ENCODE results near the gene RUVBL2.

The RUVBL2 gene

DNA sequence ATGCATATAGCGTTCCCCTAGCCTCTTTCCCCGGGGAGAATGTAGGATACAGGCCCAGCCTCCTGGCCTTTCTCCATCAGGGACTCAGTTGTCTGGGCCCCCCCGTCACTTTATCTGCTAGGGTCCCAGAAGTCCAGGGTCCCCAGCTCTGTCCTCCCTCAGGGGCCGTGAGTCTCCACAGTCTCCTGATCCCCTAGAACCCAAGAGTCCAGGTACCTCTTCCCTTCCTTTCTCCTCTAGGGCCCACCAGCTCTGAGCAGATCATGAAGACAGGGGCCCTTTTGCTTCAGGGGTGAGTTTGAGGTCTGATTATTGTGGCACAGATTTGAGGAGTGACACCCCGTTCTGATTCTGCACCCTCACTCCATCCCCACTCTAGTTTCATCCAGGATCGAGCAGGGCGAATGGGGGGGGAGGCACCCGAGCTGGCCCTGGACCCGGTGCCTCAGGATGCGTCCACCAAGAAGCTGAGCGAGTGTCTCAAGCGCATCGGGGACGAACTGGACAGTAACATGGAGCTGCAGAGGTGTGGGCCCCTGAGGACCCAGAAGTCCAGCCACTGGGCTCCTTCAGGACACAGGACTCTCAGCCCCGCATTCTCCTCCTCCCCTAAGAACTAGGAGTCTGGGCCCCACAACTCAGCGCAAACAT lies 38.3 kb upstream of the RUVBL2 start:
- H3K9me3 ChIP-seq (ENCODE audit: control insufficient read depth, insufficient read depth, low read depth, low read length): no peaks in the 10 kb centered on the region
- H3K36me3 ChIP-seq (ENCODE audit: control insufficient read depth, insufficient read depth, low read length): peaks cover 31% of the 10 kb centered on the region
- peak overlapping the region; percentile 96 for H3K27ac ChIP-seq (ENCODE audit: low read depth, low read length)
- H3K9ac ChIP-seq (ENCODE audit: low read length): peak overlapping the region; percentile 99
- no peaks in the 10 kb centered on the region for H3K27me3 ChIP-seq (ENCODE audit: control insufficient read depth, insufficient read depth, low read length)
- peaks cover 10% of the 10 kb centered on the region for H3K4me1 ChIP-seq (ENCODE audit: control insufficient read depth, insufficient read depth, low read length)
- peak overlapping the region; percentile 92 for H3K4me3 ChIP-seq (ENCODE audit: low read depth, low read length)

GRCh38 chr19:48958006-48958405 lies 35.7 kb upstream of the RUVBL2 start:
- H3K4me1 ChIP-seq (ENCODE audit: control insufficient read depth, insufficient read depth, low read length): peaks cover 21% of the 10 kb centered on the region
- no peaks in the 10 kb centered on the region for H3K9me3 ChIP-seq (ENCODE audit: control insufficient read depth, insufficient read depth, low read depth, low read length)
- no peak overlapping the region for H3K9ac ChIP-seq (ENCODE audit: low read length)
- H3K36me3 ChIP-seq (ENCODE audit: control insufficient read depth, insufficient read depth, low read length): peaks cover 40% of the 10 kb centered on the region
- no peak overlapping the region for H3K27ac ChIP-seq (ENCODE audit: low read depth, low read length)
- H3K27me3 ChIP-seq (ENCODE audit: control insufficient read depth, insufficient read depth, low read length): no peaks in the 10 kb centered on the region
- no peak overlapping the region for H3K4me3 ChIP-seq (ENCODE audit: low read depth, low read length)

DNA sequence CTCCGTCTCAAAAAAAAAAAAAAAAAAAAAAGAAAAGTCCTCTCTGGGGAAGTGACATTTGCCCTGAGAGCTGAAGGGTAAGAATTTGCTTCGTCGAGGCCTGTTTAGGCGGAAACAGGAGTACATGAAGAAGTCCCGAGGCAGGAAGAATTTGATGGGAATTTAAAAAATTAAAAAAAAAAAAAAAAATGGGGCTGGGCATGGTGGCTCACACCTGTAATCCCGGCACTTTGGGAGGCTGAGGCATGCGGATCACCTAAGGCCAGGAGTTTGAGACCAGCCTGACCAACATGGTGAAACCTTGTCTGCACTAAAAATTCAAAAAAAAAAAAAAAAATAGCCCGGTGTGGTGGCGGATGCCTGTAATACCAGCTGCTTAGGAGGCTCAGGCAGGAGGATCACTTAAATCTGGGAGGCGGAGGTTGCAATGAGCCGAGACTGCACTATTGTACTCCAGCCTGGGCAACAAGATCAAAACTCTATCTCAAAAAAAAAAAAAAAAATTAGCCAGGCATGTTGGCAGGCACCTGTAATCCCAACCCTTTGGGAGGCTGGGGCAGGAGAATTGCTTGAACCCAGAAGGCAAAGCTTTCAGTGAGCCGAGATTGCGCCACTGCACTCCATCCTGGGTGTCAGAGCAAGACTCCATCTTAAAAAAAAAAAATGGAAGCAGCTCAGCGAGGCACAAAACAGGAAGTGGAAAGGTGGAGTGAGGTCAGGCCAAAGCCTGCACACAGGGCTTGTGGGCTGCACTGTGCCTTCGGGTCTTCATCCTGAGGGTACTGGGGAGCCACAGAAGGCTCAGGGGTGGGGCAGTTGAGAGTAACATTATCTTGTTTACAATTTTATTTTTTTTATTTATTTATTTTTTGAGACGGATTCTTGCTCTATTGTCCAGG lies 34.1 kb upstream of the RUVBL2 start:
- H3K27me3 ChIP-seq (ENCODE audit: control insufficient read depth, insufficient read depth, low read length): no peaks in the 10 kb centered on the region
- H3K9me3 ChIP-seq (ENCODE audit: control insufficient read depth, insufficient read depth, low read depth, low read length): no peaks in the 10 kb centered on the region
- peaks cover 40% of the 10 kb centered on the region for H3K36me3 ChIP-seq (ENCODE audit: control insufficient read depth, insufficient read depth, low read length)
- no peak overlapping the region for H3K27ac ChIP-seq (ENCODE audit: low read depth, low read length)
- peaks cover 36% of the 10 kb centered on the region for H3K4me1 ChIP-seq (ENCODE audit: control insufficient read depth, insufficient read depth, low read length)
- no peak overlapping the region for H3K4me3 ChIP-seq (ENCODE audit: low read depth, low read length)
- no peak overlapping the region for H3K9ac ChIP-seq (ENCODE audit: low read length)

GRCh38 chr19:48961051-48961649 lies 32.5 kb upstream of the RUVBL2 start:
- H3K4me3 ChIP-seq (ENCODE audit: low read depth, low read length): no peak overlapping the region
- no peaks in the 10 kb centered on the region for H3K9me3 ChIP-seq (ENCODE audit: control insufficient read depth, insufficient read depth, low read depth, low read length)
- H3K36me3 ChIP-seq (ENCODE audit: control insufficient read depth, insufficient read depth, low read length): peaks cover 40% of the 10 kb centered on the region
- H3K27me3 ChIP-seq (ENCODE audit: control insufficient read depth, insufficient read depth, low read length): no peaks in the 10 kb centered on the region
- H3K27ac ChIP-seq (ENCODE audit: low read depth, low read length): no peak overlapping the region
- H3K9ac ChIP-seq (ENCODE audit: low read length): no peak overlapping the region
- H3K4me1 ChIP-seq (ENCODE audit: control insufficient read depth, insufficient read depth, low read length): peaks cover 31% of the 10 kb centered on the region

GRCh38 chr19:48961673-48962028 lies 32.0 kb upstream of the RUVBL2 start:
- Histone ChIP-seq H3K9me3 (ENCODE audit: control insufficient read depth, insufficient read depth, low read depth, low read length) (no peaks in the 10 kb centered on the region), H3K36me3 (ENCODE audit: control insufficient read depth, insufficient read depth, low read length) (peaks cover 42% of the 10 kb centered on the region), H3K4me3 (ENCODE audit: low read depth, low read length) (no peak overlapping the region; the same call in 1 of the 2 replicates), H3K27ac (ENCODE audit: low read depth, low read length) (peak overlapping the region; percentile 11; the same call in 1 of the 2 replicates), H3K4me1 (ENCODE audit: control insufficient read depth, insufficient read depth, low read length) (peaks cover 29% of the 10 kb centered on the region), H3K27me3 (ENCODE audit: control insufficient read depth, insufficient read depth, low read length) (no peaks in the 10 kb centered on the region), H3K9ac (ENCODE audit: low read length) (peak overlapping the region; percentile 58)

DNA sequence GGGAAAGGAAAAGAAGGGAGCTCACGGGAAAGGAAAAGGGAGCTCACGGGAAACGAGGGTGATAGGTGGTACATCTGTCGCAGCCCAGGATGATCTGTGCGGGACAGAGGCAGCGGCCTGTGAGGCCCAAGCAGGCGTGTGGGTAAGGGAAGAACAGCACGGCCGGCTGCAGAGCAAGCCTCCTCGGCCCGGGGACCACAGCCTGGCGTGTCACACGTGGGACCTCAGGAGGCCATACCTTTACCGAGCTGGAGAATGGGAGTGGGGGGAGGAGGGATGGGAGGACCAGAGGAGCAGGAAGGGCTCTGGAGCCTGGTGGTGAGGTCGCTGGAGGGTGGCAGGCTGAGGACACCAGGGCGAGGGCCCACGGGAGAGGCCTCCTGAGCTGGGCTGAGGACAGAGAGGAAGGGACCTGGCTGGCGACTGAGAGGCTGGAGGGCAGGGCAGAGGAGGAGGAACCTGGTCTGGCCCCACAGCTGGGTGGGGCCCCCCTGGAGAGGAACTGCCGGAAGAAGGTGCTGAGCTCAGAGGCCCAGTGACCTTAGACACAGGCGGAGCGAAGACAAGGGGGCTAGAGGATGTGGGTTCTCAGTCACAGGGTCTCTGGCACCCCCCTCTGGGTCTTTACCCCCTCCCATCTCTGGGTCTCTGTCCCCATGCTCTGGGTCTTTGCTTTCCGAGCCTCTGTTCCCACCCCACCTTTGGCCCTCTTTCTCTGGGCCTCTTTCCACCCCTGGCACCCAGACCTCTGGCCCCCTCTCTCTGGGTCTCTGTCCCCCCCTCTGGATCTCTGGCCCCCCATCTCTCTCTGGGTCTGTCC lies 31.4 kb upstream of the RUVBL2 start:
- Histone ChIP-seq H3K27ac (ENCODE audit: low read depth, low read length) (peak overlapping the region; percentile 11; the same call in 1 of the 2 replicates), H3K4me3 (ENCODE audit: low read depth, low read length) (peak overlapping the region; percentile 13; the same call in 1 of the 2 replicates), H3K4me1 (ENCODE audit: control insufficient read depth, insufficient read depth, low read length) (peaks cover 29% of the 10 kb centered on the region), H3K36me3 (ENCODE audit: control insufficient read depth, insufficient read depth, low read length) (peaks cover 43% of the 10 kb centered on the region), H3K27me3 (ENCODE audit: control insufficient read depth, insufficient read depth, low read length) (no peaks in the 10 kb centered on the region), H3K9me3 (ENCODE audit: control insufficient read depth, insufficient read depth, low read depth, low read length) (no peaks in the 10 kb centered on the region), H3K9ac (ENCODE audit: low read length) (peak overlapping the region; percentile 58)

GRCh38 chr19:48962849-48963165 lies 30.9 kb upstream of the RUVBL2 start:
- H3K9me3 ChIP-seq (ENCODE audit: control insufficient read depth, insufficient read depth, low read depth, low read length): no peaks in the 10 kb centered on the region
- H3K9ac ChIP-seq (ENCODE audit: low read length): peak overlapping the region; percentile 58
- peak overlapping the region; percentile 11; the same call in 1 of the 2 replicates for H3K27ac ChIP-seq (ENCODE audit: low read depth, low read length)
- peaks cover 29% of the 10 kb centered on the region for H3K4me1 ChIP-seq (ENCODE audit: control insufficient read depth, insufficient read depth, low read length)
- no peak overlapping the region; the same call in 1 of the 2 replicates for H3K4me3 ChIP-seq (ENCODE audit: low read depth, low read length)
- H3K36me3 ChIP-seq (ENCODE audit: control insufficient read depth, insufficient read depth, low read length): peaks cover 39% of the 10 kb centered on the region
- H3K27me3 ChIP-seq (ENCODE audit: control insufficient read depth, insufficient read depth, low read length): no peaks in the 10 kb centered on the region

DNA sequence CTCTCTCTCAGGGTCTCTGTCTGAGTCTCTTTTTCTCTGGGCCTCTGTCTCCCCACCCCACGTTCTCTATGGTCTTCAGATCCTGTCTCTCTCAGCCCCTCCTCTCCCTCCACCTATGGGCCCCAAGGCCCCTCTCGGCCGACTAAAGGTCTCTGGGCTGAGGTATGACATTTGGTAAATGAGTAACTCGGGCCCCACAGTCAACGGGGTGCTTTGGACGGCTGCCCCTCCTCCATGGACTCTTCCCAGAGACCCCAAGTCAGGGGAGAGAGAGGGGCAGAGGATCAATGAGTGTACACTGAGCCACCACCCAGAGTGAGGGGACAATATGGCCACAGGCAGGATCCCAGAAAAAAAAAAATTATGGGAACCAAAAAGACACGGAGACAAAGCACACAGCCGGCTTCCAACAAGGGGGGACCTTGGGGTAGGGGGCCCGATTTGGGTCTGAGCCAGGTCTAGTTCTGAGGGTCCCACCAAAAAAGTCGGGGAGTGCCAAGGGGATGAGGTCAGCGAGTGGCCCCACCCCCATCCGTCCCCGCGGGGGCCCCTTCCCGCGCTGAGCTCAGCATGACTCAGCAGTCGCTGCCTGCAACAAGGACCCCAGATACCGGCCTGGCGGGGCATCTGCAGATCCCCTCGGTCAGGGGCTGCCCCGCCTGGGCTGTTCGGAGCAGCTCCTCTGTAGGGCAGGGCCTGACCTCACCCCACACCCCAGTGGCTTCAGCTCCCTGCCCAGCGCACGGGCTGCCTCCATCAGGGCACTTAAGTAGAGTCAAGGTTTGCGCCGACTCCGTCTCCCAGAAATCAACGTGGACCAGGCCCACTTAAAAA lies 30.1 kb upstream of the RUVBL2 start:
- peak overlapping the region; percentile 95 for H3K27ac ChIP-seq (ENCODE audit: low read depth, low read length)
- no peaks in the 10 kb centered on the region for H3K27me3 ChIP-seq (ENCODE audit: control insufficient read depth, insufficient read depth, low read length)
- peak overlapping the region; percentile 55 for H3K4me3 ChIP-seq (ENCODE audit: low read depth, low read length)
- no peaks in the 10 kb centered on the region for H3K9me3 ChIP-seq (ENCODE audit: control insufficient read depth, insufficient read depth, low read depth, low read length)
- peak overlapping the region; percentile 98 for H3K9ac ChIP-seq (ENCODE audit: low read length)
- H3K4me1 ChIP-seq (ENCODE audit: control insufficient read depth, insufficient read depth, low read length): peaks cover 29% of the 10 kb centered on the region
- peaks cover 37% of the 10 kb centered on the region for H3K36me3 ChIP-seq (ENCODE audit: control insufficient read depth, insufficient read depth, low read length)

- no peaks in the 10 kb centered on the region for H3K27me3 ChIP-seq (ENCODE audit: control insufficient read depth, insufficient read depth, low read length)
Observed at GRCh38 chr19:48964205-48965039, 29.3 kb upstream of the RUVBL2 start.

More at GRCh38 chr19:48964205-48965039, 29.3 kb upstream of the RUVBL2 start:
- H3K27ac ChIP-seq (ENCODE audit: low read depth, low read length): peak overlapping the region; percentile 95
- peak overlapping the region; percentile 98 for H3K9ac ChIP-seq (ENCODE audit: low read length)
- peaks cover 43% of the 10 kb centered on the region for H3K36me3 ChIP-seq (ENCODE audit: control insufficient read depth, insufficient read depth, low read length)
- peak overlapping the region; percentile 55 for H3K4me3 ChIP-seq (ENCODE audit: low read depth, low read length)
- no peaks in the 10 kb centered on the region for H3K9me3 ChIP-seq (ENCODE audit: control insufficient read depth, insufficient read depth, low read depth, low read length)
- H3K4me1 ChIP-seq (ENCODE audit: control insufficient read depth, insufficient read depth, low read length): peaks cover 29% of the 10 kb centered on the region

Data from HUES6 (cell line).